Stimulated activated CD4-positive, alpha-beta T cell treated with anti-CD3 and anti-CD28 coated beads, Interleukin-1b, Interleukin-23, amount 100 ng/mL, for 4 hours (primary cell): ENCODE results near the gene SLC2A4RG.
A peak's percentile ranks its signal among the peaks of the same experiment; 100 is the strongest.
"Not testable (repeated sequence)": the region's sequence is repeated elsewhere in the genome, so short reads cannot be mapped to it uniquely, and the experiment has no call there.

ENCODE experiments used
- DNase-seq, 2 donors: peaks; one replicate each; pipeline ENCODE4 v3.0.0-alpha.2; 2020; ENCODE audit warnings: low read depth in 2 of 2

The SLC2A4RG gene

DNA sequence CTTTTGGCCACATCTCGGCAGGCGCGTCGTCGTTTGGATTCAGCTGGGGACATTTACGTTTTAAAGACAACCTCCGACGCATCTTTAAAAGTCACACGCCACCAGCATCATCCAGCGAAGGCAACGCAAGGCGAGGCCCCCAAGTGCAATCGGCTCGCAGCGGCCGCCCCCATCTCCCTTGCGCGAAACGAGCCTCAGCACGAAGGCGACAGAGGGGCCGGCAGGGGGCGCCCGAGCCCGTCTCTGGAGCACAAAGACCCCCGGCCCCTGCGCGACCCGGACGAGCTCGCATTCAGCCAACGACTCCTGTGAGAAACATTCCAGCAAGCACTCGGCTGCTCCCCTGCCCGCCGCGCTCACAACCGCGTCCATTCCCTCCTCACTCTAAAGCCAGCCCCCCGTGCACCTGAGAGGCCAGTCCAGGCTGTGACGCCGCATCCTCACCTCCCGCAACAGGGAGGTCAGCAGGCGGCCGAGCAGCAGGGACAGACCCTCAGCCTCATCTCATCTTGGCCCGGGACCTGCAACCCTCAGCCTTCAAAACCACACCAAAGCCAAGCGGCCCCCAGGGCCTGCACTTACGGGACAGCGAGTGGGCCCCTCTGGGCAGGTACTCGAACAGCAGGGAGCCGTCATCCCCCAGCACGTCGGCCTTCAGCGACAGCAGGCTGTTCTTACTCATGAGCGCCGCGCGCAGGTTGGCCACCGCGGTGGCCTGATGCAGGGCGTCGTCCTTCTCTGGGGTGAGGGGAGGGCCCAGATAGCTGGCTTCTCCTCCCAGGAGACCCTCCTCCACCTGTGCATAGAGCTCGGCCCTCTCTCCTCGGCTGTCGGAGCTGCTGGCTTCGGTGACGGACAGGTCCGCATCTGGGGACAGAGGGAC is 35.8 kb downstream of the SLC2A4RG start:
- DNase-seq: peak in 1 of 2 donors; percentile 43

DNA sequence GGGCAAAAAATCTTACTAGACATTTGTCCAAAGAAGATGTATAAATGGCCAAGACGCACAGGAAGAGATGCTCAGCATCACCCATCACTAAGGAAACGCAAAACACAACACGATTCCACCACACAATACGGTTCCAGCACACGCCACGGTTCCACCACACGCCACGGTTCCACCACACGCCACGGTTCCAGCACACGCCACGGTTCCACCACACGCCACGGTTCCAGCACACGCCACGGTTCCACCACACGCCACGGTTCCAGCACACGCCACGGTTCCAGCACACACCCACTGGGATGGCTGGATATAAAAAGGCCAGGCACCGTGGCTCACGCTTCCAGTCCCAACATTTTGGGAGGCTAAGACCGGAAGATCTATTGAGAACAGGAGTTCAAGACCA is 37.3 kb downstream of the SLC2A4RG start:
- DNase-seq: not testable (repeated sequence)

DNA sequence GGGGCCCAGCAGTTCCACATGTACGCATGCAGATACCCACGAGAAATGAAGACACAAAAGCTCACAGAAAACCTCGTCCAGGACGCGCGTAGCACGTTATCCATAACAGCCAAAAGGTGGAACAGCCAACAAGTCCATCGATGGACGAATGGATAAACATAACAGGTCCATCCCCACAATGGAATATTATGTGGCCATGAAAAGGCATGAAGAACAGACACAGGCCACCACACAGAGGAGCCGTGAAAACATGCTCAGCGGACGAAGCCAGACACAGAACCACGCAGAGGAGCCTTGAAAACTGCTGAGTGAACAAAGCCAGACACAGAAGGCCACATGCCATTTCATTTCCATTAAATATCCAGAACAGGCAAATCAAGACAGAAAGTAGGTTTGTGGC is 38.0 kb downstream of the SLC2A4RG start:
- no peak for DNase-seq

DNA sequence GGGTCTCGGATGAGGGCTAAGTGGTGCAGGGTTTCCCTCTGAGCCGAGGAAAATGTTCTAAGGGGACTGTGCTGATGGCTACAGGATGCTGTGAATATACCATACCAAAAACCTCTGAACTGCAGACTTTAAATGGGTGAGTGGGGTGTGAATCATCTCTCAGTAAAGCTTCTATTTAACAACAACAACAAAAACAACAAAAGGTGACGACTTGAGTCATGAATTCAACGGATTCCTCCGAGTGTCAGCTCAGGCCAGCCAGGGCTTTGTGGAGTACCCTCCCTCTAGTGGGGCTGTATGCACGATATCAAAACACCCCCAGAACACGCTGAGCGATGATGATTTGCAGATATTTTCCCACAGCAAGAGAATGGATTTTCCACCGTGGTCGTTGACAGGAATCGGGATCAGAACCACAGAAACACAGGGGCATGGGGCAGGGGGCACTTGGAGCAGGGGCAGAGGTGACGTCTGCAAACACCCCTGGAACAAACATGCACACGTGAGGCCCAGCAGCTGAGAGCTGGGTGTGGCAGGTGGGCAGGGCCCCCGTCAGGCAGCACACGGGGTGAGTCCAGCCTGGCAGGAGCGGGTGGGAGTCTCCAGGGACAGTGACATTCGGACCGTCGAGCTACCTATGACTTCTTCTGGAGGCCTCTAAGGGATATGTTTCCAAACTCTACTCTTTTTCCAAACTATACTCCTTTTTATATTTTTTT is 38.6 kb downstream of the SLC2A4RG start:
- no peak for DNase-seq

DNA sequence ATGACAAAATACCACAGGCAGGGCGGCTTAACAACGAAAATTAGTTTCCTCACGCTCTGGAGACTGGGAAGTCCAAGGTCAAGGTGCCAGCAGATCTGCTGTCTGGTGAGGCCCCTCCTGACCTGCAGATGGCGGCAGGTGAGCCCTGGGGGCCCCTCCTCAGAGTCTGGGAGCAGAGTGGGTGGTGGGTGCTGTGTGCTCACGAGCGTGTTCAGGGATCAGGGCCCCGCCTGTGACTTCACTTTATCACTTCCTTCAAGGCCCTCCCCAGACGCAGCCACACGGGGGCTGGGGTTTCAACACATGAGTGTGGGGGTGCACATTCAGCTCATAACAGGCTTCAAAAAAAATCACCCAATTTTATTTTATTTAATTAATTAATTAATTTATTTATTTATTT is 39.3 kb downstream of the SLC2A4RG start:
- DNase-seq: no peak

DNA sequence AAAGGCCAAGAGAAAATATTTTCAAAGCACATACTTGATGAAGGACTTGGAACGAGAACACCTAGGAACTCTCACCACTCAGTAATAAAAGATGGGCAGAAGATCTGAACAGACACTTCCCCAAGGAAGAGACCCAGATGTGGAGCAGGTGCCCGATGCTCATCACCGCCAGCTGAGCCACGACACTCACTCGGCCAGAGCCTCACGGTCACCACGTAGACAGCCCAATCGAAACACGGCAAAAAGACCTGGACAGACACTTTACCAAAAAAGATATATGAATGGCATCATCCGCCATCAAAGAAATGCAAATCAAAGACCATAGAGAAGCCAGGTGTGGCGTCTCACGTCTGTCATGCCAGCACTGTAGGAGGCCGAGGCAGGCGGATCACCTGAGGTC is 41.6 kb downstream of the SLC2A4RG start:
- no peak for DNase-seq

DNA sequence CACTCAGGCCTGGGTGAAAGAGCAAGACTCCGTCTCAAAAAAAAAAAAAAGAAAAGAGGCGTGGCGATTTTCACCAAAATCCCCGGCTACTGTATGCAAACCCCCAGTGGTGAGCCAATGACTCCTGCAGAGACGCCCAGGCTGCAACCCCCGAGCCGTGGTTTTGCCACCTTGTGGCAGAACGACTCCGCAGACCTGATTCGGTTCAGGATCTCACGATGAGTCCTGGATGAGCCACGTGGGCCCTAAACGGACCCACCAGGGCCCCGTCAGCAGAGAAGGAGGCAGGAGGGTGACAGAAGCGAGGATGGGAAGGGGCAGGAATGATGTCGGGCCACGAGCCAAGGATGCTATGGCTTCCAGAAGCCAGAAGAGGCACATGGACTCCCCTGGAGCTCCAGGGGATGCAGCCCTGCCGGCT is 42.5 kb downstream of the SLC2A4RG start:
- peak in 1 of 2 donors; percentile 36 for DNase-seq

DNA sequence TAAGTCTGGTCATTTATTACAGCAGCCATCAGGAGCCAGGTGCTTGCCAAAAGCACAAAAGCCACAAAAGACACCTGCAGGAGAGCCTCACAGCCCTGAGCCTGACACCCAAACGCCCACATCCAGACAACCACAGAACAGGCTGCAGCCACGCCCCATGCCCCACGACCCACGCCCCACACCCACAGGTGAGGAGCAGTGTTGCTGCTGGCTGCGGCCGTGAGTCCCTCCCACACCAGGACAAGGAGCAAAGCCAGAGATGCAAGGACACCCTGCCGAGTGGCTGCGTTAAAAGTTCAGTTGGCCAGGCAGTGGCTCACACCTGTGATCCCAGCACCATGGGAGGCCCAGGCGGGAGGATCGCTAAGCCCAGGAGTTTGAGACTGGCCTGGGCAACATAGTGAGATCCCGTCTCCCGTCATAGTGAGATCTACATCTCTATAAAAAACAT is 43.0 kb downstream of the SLC2A4RG start:
- DNase-seq: no peak

DNA sequence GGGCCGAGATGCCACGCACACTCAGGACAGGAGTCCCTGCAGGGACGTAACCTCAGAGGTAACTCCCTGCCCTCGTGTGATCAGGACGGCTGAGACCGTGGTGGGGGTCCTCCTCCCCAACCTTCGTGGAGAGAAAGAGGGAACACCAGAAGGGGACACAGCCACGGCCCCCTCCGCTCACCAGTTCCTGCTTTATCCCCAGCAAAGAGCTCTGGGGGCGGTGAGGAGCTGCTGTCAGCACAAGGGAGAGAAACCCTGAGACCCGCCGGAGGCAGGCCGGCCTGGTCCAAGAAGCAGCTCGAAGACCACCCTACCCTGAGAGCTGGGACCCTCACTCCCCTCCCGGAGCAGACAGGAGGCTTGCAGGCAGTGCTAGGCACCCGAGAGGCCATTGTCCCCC is 44.4 kb downstream of the SLC2A4RG start:
- no peak for DNase-seq

DNA sequence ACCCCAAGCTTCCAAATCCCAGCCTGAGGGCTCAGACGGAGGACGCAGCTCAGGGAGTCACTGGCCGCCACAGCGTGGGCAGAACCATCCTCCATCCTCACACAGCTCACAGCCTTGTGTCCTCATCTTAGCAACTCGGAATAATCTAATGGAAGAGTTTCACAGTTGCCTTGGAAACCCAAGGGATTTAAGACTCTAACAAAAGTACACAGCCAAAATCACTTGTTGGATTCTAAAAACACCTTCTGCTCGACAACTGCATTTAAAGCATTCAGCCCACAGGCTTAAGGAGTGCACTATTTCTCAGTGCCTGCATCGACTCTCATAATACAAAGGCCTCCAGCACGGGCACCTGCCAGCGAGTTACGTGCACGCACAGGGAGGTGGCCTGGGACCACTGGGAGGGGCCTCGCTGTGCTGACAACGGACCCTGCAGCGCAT is 46.1 kb downstream of the SLC2A4RG start:
- DNase-seq: no peak

DNA sequence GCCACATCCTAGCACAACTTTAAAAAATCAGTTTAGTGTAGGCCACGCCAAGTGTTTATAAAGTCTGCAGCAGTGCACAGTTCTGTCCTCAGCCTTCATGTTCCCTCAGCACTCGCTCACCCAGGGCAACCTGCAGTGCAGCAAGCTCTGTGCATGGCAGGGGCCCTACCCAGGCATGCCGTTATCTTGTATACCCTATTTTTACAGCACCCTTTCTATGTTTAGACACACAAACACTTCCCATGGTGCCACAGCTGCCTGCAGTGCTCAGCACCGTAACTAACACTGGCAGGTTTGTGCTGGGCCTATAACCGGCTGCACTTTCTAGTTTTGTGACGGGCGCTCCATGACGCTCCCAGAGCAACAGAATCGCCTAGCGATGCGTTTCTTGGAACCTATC is 47.7 kb downstream of the SLC2A4RG start:
- no peak for DNase-seq

DNA sequence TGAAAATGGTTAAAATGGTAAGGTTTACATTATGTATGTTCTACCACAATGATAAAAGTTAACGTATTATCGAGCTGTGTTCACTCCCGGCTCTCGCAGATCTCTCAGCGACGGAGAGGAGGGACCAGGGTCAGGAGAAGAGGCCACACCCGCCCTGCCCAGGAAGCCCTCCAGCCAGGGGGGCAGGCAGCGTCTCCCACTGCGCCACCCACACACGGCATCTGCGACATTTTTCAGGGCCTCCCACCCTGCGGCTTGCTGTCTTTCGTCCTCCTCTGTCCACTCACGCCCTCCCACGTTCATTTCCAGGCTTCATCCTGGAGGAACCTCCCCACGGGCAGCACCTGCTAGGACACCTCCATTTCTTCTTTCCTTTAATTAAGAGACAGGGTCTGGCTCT is 48.2 kb downstream of the SLC2A4RG start:
- no peak for DNase-seq

DNA sequence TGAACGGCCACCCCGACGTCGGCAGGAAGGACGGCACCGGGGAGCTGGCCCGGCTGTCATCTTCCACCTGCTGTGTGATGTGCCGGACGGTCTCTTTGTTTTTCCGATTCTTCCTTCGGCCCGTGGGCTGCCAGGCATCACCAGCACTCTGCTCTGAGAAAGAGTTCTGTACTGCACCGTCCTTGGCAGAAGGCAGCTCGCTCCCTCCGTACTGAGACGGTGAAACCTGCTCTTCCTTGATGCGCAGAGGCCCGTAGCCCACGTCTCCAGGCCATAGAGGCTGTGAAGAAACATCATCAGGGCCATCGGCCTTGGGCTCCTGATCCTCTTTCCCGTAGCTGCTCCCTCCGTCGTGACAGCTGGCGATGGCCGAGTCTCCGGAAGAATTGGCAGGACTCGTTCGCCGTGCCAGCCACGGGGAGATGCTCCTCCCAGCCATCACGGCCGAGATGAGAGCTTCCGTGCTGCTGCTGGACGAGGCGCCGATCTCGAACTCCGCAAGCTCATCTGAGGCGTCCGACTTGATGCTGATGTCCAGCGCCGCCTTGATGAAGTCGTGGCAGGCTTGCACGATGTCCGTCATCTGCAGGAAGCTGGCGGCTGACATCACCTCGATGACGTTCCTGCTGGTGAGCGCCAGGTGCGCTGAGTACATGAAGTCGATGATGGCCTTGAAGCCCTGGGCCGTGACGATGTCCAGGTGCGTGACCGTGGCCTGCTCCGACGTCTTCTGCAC is 50.4 kb downstream of the SLC2A4RG start:
- DNase-seq: no peak

DNA sequence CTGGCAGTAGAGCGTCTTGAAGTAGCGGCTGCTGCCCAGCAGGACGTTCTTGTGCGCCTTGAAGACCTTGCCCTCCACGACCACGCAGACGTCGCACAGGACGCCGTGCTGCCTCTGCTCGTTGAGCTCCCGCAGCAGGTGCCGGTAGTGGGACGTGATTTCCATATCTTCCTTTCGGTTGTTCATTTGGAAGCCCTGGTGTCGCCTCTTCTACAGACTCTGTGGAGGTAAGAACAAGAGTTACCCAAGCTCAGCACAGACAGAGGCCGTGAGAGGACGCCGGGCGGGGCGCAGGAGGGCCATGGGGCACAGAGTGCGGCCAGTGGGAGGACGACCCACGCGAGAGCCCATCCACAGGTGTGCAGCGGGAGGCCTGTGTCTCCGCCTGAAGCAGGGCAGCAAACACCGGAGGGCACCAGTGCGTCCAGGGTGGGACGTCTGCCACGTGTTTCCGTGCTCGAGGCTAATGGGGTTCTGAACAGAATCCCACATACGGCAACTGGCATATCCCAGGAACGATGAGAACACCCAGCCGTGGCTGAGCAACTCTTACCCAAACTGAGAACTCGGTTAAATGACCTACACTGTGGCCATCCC is 51.1 kb downstream of the SLC2A4RG start:
- DNase-seq: no peak

DNA sequence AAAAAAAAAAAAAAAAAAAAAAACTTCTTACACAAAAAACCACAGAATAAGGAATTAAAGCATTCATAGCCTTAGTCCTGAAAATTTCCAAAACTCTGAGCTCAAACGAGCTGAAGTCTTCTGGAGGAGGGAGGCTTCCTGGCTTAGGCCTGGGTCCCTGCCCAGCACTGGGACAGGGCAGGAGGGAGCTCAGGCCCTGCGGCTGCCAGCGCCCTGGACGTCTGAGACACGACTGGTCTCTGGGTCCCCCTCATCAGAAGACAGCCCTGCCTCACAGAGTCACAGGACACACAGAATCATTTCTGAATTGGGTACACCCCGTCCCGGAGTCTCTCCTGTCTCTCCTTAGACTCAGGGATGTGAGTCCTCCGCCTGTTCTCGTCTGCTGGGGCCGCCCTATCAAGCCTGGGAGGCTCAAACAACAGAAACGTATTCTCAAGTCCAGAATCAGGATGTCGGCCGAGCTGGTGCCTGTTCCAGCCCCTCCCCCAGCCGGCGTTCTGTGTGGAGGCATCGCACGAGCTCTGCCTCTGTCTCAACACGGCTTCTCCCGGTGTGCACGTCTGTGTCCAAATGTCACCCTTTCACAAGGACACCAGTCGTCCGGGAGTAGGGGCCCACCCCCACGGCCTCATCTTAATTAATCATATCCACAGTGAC is 52.1 kb downstream of the SLC2A4RG start:
- no peak for DNase-seq

DNA sequence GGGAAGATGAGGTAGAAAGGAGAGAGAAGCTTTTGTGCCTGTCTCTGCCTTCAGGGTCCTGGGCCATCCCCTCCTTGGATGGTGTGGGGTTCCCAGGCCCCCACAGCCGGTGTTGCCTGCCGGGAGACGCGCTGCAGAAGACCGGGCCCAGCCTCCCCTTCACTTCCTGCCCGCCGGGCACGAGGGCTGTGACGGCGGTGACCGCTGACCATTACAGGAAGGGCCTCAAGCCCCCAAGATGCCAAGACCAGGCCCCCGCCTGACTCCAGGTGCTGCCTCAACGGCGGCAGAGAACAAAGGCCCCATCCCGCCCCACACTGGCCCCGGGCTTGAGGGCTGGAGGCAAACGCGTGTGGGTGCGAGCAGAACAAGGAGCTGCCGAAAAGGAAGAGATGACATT is 53.3 kb downstream of the SLC2A4RG start:
- DNase-seq: no peak
